ENCODE measurements around the gene MAEA. TPM values are rescaled to one million over a fixed set of nuclear protein-coding genes. Genes with fewer than 3 reads are reported as not detected.
A peak's percentile ranks its signal among the peaks of the same experiment; 100 is the strongest.

Gene MAEA
- polyA plus RNA-seq (ENCODE audit: insufficient read length): 40.3 TPM

GRCh38 chr4:1289207-1290164, at the start of gene MAEA:
MAEA (plus strand) TSS chr4:1289891; CDS start chr4:1289914, 23 bp downstream.
- DNase-seq: peak; percentile 98

- DNase-seq: no peak
These were observed 49.8 kb upstream of the MAEA start for GRCh38 chr4:1239950-1240307.

GRCh38 chr4:1240721-1241465, 48.8 kb upstream of the MAEA start:
- no peak for DNase-seq

GRCh38 chr4:1241466-1241935, 48.2 kb upstream of the MAEA start:
- no peak for DNase-seq

- no peak for DNase-seq
These were observed 47.7 kb upstream of the MAEA start for GRCh38 chr4:1241936-1242505.

GRCh38 chr4:1242506-1243450, 46.9 kb upstream of the MAEA start:
- DNase-seq: no peak

GRCh38 chr4:1243451-1244080, 46.1 kb upstream of the MAEA start:
- no peak for DNase-seq

- no peak for DNase-seq
These were observed 45.4 kb upstream of the MAEA start for GRCh38 chr4:1244081-1244977.

GRCh38 chr4:1244978-1245471, 44.7 kb upstream of the MAEA start:
- no peak for DNase-seq

- DNase-seq: no peak
These were observed 44.1 kb upstream of the MAEA start for GRCh38 chr4:1245481-1246051.

- no peak for DNase-seq
These were observed 43.4 kb upstream of the MAEA start for GRCh38 chr4:1246111-1246881.

GRCh38 chr4:1246901-1247863, 42.5 kb upstream of the MAEA start:
- no peak for DNase-seq

- no peak for DNase-seq
These were observed 41.8 kb upstream of the MAEA start for GRCh38 chr4:1247864-1248244.

GRCh38 chr4:1248245-1249147, 41.2 kb upstream of the MAEA start, which contains the start of gene CTBP1:
CTBP1 (minus strand) TSS chr4:1249130; CDS start chr4:1241331, 7,799 bp downstream.
- DNase-seq: peak; percentile 95

GRCh38 chr4:1249148-1249730, 40.5 kb upstream of the MAEA start:
- DNase-seq: peak; percentile 94
